OCI-LY3 (cell line): ENCODE data around the gene LBX2.

Experiments
- CTCF ChIP-seq: fragments of 200-600, 300-600 bp; sonication (generic); IDR thresholded peaks from 2 replicates; pipeline ENCODE4 v1.5.1; 2014; ENCODE audit warnings: antibody characterized with exemption, low read length, low read depth
- EZH2phosphoT487 ChIP-seq: fragments of 200-600 bp; shearing (Covaris generic); IDR thresholded peaks from 2 replicates; pipeline ENCODE4 v1.6.1; 2018; ENCODE audit warnings: antibody characterized with exemption, mixed run types, low read depth

GRCh38 chr2:74514368-74515270 is 15.2 kb upstream of the LBX2 start, which contains the start of gene TLX2:
- TF ChIP-seq EZH2phosphoT487, result no peak
- TF ChIP-seq CTCF, result no peak
